NCI-H128 (cell line): Measurements from ENCODE around the gene MYLIP.

Experiments
- DNase-seq: peaks from one replicate; lab custom pipeline; 2025; ENCODE audit not compliant: unreplicated experiment; lab: John Stamatoyannopoulos, UW

MYLIP gene

GRCh38 chr6:16128759-16129622 lies at the start of gene MYLIP:
Gene MYLIP (plus strand): TSS chr6:16129086. CDS start chr6:16129323, 237 bp downstream.
- DNase-seq, result peak; percentile 86

- DNase-seq, result no peak
Measured at GRCh38 chr6:16079354-16079753, 49.5 kb upstream of the MYLIP start.

GRCh38 chr6:16080204-16080603 lies 48.7 kb upstream of the MYLIP start:
- no peak for DNase-seq

GRCh38 chr6:16081326-16081725 lies 47.6 kb upstream of the MYLIP start:
- no peak for DNase-seq

- DNase-seq, result no peak
Measured at GRCh38 chr6:16082361-16082760, 46.5 kb upstream of the MYLIP start.

GRCh38 chr6:16086965-16087364 lies 41.9 kb upstream of the MYLIP start:
- no peak for DNase-seq

GRCh38 chr6:16087386-16087785 lies 41.5 kb upstream of the MYLIP start:
- no peak for DNase-seq

- DNase-seq, result no peak
Measured at GRCh38 chr6:16088409-16088808, 40.5 kb upstream of the MYLIP start.

GRCh38 chr6:16089232-16090062 lies 39.4 kb upstream of the MYLIP start:
- DNase-seq, result no peak

GRCh38 chr6:16090452-16090851 lies 38.4 kb upstream of the MYLIP start:
- DNase-seq, result no peak

GRCh38 chr6:16090920-16091319 lies 38.0 kb upstream of the MYLIP start:
- no peak for DNase-seq

- DNase-seq, result no peak
Measured at GRCh38 chr6:16092140-16092539, 36.7 kb upstream of the MYLIP start.

- no peak for DNase-seq
Measured at GRCh38 chr6:16092990-16093389, 35.9 kb upstream of the MYLIP start.

- DNase-seq, result no peak
Measured at GRCh38 chr6:16095180-16095579, 33.7 kb upstream of the MYLIP start.

GRCh38 chr6:16097382-16098171 lies 31.3 kb upstream of the MYLIP start:
- no peak for DNase-seq

- no peak for DNase-seq
Measured at GRCh38 chr6:16098211-16098610, 30.7 kb upstream of the MYLIP start.

GRCh38 chr6:16102208-16102607 lies 26.7 kb upstream of the MYLIP start:
- no peak for DNase-seq

GRCh38 chr6:16103722-16104121 lies 25.2 kb upstream of the MYLIP start:
- DNase-seq, result no peak

GRCh38 chr6:16104624-16105433 lies 24.1 kb upstream of the MYLIP start:
- no peak for DNase-seq

- DNase-seq, result no peak
Measured at GRCh38 chr6:16105854-16106253, 23.0 kb upstream of the MYLIP start.
